GM11168 (cell line): ENCODE data around the gene CENPS.
"Not testable (repeated sequence)": the region's sequence is repeated elsewhere in the genome, so short reads cannot be mapped to it uniquely, and the experiment has no call there.

Experiments used
- in situ Hi-C: fragments of 300-500 bp; cut with MboI; formaldehyde crosslinking; loops from one replicate; pipeline ENCODE4 v1.12.0; 2022; ENCODE audit warnings: low sequenced_read_pairs; ENCODE audit not compliant: unreplicated experiment

CENPS gene

DNA sequence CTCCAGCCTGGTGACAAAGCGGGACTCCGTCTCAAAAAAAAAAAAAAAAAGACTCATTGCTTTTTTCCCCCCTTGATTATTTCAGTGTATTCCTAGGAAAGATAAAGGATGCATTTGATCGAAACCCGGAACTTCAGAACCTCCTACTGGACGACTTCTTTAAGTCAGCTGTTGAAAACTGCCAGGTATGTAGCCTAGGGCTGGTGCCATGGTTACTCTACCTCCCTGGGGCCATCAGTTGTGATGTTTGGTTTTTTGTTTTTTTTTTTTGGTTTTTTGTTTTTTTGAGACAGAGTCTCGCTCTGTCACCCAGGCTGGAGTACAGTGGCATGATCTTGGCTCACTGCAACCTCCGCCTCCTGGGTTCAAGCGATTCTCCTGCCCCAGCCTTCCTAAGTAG is 11.5 kb upstream of the CENPS start:
- in situ Hi-C loops = not testable (repeated sequence)

GRCh38 chr1:10419351-10419750 is 10.9 kb upstream of the CENPS start:
- in situ Hi-C loops = no loop called here

DNA sequence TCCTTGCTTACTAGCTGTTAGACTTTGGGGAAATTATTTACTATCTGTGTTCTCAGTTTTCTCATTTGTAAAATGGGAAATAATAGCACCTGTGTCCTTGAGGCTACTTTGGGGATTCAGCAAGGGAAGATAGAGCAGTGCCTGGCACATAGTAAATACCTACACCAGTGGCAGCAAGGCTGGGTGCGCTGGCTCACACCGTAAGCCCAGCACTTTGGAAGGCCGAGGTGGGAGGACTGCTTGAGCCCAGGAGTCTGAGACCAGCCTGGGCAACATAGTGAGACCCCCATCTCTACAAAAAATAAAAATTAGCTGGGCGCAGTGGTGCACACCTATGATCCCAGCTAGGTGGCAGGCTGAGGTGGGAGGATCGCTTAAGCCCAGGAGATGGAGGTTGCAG is 8.6 kb upstream of the CENPS start:
- in situ Hi-C loops = no loop called here

GRCh38 chr1:10424034-10424433 is 6.2 kb upstream of the CENPS start:
- in situ Hi-C loops = no loop called here

DNA sequence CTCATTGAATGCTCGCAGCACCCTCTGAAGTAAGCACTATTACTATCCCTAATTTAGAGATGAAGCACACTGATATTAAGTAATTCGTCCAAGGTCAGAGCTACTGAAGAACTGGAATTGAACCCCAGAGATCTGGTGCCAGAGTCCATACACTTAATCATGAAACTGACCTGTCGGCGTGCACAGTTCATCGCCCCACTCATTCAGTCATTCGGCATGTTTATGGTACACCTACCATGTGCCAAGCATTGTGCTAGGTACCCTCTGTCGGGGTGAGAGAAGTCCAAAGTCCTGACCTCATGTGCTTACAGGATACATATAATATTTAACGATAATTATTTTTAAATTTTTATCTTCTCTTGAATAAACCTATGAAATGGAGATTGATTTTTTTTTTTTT is 5.6 kb upstream of the CENPS start:
- in situ Hi-C loops = no loop called here

DNA sequence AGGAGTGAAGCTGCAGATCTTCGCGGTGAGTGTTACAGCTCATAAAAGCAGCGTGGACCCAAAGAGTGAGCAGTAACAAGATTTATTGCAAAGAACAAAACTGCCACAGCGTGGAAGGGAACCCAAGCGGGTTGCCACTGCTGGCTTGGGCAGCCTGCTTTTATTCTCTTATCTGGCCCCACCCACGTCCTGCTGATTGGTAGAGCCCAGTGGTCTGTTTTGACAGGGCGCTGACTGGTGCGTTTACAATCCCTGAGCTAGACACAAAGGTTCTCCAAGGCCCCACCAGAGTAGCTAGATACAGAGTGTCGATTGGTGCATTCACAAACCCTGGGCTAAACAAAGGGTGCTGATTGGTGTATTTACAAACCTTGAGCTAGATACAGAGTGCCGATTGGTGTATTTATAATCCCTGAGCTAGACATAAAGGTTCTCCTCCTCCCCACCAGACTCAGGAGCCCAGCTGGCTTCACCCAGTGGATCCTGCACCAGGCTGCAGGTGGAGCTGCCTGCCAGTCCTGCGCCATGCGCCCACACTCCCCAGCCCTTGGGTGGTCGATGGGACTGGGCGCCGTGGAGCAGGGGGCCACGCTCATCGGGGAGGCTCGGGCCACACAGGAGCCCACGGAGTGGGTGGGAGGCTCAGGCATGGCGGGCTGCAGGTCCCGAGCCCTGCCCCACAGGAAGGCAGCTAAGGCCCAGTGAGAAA is 4.3 kb upstream of the CENPS start:
- in situ Hi-C loops = not testable (repeated sequence)

GRCh38 chr1:10426535-10426848 is 3.7 kb upstream of the CENPS start:
- in situ Hi-C loops = not testable (repeated sequence)

GRCh38 chr1:10428984-10429383 is 1.2 kb upstream of the CENPS start:
- in situ Hi-C loops = no loop called here

DNA sequence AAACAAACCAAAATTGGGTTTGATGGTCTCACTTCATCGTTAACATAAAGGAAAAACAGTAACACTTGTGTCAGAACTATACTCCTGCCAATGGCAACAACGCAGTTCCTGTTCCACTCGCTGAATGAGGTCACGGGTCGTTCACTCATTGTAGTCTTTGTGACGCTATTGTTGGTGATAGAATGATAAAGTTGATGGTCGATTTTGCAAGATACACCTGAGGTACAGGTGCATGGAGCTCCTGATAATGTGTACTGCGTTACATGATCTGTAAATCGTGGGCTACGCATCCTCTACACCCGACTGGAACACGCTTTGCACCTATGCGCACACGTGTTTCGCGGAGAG is 391 bp upstream of the CENPS start:
- in situ Hi-C loops = loop anchor here (5.0 kb wide), 1 partner anchor 62 kb away; no protein-coding TSS in a partner anchor

DNA sequence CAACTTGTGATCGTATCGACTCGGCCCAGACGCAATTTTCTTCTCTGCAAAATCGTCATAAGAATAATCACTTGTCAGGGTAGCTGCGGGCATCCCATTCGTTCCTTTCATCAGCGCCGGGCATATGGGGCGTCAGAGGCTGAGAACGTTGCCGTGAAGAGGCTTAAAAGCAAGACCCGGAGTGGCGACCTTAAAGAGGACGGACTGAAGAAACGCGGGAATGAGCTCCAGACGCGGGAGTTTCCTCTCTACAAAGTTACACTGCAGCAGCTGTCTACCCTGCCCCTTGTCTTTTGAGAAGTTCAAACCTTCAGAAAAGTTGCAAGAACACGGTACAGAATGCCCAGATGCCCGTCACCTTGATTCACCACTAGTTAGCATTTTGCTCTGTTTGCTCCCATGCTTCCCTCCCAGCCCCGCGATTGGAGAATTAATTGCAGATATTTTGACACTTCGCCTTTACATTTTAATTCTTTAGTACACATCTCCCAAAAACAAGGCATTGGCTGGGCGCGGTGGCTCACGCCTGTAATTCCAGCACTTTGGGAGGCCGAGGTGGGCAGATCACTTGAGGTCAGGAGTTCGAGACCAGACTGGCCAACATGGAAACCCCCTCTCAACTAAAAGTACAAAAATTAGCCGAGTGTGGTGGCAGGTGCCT is 967 bp downstream of the CENPS start:
- in situ Hi-C loops = loop anchor here (5.0 kb wide), 1 partner anchor 61 kb away; no protein-coding TSS in a partner anchor

DNA sequence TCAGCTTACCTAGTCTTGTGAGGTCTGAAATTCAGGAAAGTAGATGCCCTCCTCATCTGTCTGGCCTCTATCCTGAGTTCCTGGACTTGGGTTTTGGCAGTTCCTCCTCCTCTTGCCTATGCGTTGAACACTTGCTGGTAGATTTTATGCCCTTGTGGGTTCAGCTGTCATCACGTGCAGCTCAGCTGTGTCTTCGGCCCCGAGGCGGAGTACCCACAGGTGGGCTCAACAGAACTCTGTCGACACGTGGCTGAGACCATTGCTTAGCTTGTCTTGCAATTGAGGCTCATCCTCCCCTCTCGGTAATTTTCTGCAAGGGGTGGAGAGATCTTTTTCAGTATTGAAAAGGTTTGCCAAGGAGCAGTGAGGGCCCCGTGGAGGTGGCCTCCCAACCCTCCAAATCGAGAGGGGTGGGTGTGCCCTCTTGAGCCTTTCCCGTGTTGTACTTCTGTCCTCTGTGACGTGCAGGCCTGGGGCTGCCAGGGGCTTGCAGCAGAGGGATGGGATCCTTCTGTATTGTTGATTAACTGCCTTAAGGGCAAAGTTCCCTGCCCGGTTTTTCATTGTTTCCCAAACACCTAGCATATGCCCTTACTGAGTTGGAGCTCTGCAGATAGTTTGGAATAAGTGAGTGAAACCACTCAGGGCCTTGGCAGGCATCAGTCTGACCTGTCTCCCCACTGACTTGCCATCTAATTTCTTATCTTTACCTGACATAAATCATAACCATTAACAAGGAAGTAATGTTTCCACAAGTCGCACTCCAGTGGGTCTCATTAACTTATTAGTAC is 2.9 kb downstream of the CENPS start:
- in situ Hi-C loops = loop anchor here (5.0 kb wide), 1 partner anchor 59 kb away; no protein-coding TSS in a partner anchor

DNA sequence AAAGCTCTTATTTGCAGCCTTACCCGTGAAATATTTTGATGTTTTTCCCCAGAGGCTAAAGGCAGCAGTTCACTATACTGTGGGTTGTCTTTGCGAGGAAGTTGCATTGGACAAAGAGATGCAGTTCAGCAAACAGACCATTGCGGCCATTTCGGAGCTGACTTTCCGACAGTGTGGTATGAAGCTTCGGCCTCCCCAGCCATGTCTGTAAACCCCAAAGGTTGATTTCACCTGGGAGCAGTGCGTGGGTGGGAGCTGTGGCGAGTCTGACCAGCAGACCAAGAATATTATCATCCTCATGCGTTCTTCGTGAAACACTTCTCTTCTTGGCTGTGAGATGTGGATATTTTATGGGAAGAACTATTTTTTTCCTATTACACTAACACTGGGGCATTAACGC is 3.6 kb downstream of the CENPS start:
- in situ Hi-C loops = loop anchor here (5.0 kb wide), 1 partner anchor 59 kb away; no protein-coding TSS in a partner anchor

DNA sequence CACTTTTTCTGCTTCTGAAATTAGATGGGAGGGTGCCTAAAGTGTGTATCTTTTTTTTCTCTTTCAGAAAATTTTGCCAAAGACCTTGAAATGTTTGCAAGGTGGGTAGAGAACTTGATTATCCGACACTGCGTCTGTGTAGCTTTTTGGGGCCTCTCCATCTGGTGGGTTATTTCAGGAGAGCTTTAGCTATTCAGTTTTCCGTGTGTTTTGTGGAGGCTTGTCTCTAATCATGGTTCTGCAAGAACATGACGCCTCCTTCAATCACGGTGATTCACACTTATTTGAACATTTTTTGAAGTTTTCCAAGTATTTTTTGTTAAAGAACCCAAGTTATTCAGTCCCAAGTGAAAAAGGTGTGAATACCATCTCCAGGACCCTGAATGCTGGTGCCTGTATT is 4.4 kb downstream of the CENPS start:
- in situ Hi-C loops = loop anchor here (5.0 kb wide), 1 partner anchor 58 kb away; no protein-coding TSS in a partner anchor

- in situ Hi-C loops = no loop called here
These were observed 6.8 kb downstream of the CENPS start for GRCh38 chr1:10437052-10437451.

GRCh38 chr1:10438677-10439163 is 8.5 kb downstream of the CENPS start:
- in situ Hi-C loops = no loop called here

GRCh38 chr1:10440305-10440704 is 10.1 kb downstream of the CENPS start:
- in situ Hi-C loops = no loop called here

GRCh38 chr1:10440794-10441193 is 10.6 kb downstream of the CENPS start:
- in situ Hi-C loops = no loop called here

GRCh38 chr1:10444248-10444647 is 14.0 kb downstream of the CENPS start:
- in situ Hi-C loops = no loop called here

- in situ Hi-C loops = no loop called here
These were observed 14.7 kb downstream of the CENPS start for GRCh38 chr1:10444795-10445397.

DNA sequence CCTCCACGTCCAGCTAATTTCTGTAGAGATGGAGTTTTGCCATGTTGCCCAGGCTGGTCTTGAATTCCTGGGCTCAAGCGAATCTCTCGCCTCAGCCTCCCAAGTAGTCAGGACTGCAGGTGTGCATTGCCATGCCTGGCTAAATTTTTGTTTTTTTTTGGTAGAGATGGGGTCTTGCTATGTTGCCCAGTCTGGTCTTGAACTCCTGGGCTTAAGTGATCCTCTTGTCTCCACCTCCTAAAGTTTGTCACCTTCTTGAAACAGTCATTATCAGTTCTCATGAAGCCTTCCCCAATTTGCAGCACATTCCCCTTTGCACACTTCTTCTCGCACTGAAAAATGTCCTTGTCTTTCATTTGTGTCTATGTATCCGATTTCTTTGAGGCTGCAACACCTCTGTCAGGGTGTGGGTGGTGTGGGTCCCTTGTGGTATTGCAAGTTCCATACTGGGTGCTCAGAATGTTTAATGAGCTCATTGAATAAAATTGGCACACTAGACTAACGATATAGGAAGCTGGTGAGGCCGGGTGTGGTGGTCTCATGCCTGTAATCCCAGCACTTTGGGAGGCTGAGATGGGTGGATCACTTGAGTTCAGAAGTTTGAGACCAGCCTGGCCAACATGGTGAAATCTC is 16.7 kb downstream of the CENPS start:
- in situ Hi-C loops = no loop called here
